Subcutaneous abdominal adipose tissue (tissue), 5 donors: ENCODE data around the gene SMARCAL1.
A peak's percentile ranks its signal among the peaks of the same experiment; 100 is the strongest.

Source experiments
- H3K27ac ChIP-seq: one replicate; pipeline ENCODE4 v1.7.0; 2013; ENCODE audit warnings: low read depth, mild to moderate bottlenecking, inconsistent platforms, low read length, moderate library complexity
- H3K27me3 ChIP-seq, 5 donors: one replicate each; pipeline ENCODE4 v1.7.0; 2013; ENCODE audit warnings: low read length in 5 of 5, inconsistent platforms in 1 of 5; ENCODE audit not compliant: control insufficient read depth in 5 of 5, insufficient read depth in 4 of 5
- H3K36me3 ChIP-seq, 5 donors: one replicate each; pipeline ENCODE4 v1.7.0; 2013; ENCODE audit warnings: low read length in 5 of 5; ENCODE audit not compliant: control insufficient read depth in 5 of 5, insufficient read depth in 5 of 5
- H3K4me1 ChIP-seq, 5 donors: one replicate each; pipeline ENCODE4 v1.7.0; 2013; ENCODE audit warnings: low read length in 5 of 5, mild to moderate bottlenecking in 3 of 5, moderate library complexity in 1 of 5; ENCODE audit not compliant: control insufficient read depth in 5 of 5, insufficient read depth in 5 of 5
- H3K4me3 ChIP-seq, 5 donors: one replicate each; pipeline ENCODE4 v1.7.0; 2013; ENCODE audit warnings: low read length in 5 of 5, low read depth in 1 of 5
- H3K9ac ChIP-seq, 5 donors: one replicate each; pipeline ENCODE4 v1.7.0; 2013; ENCODE audit warnings: low read length in 5 of 5, mild to moderate bottlenecking in 4 of 5, moderate library complexity in 3 of 5
- H3K9me3 ChIP-seq, 5 donors: one replicate each; pipeline ENCODE4 v1.7.0; 2013; ENCODE audit warnings: low read length in 5 of 5; ENCODE audit not compliant: control insufficient read depth in 5 of 5
- donor health status: healthy.
- donor health status: healthy.
- donor health status: healthy.
- donor health status: healthy.
- donor health status: healthy.

SMARCAL1 gene

DNA sequence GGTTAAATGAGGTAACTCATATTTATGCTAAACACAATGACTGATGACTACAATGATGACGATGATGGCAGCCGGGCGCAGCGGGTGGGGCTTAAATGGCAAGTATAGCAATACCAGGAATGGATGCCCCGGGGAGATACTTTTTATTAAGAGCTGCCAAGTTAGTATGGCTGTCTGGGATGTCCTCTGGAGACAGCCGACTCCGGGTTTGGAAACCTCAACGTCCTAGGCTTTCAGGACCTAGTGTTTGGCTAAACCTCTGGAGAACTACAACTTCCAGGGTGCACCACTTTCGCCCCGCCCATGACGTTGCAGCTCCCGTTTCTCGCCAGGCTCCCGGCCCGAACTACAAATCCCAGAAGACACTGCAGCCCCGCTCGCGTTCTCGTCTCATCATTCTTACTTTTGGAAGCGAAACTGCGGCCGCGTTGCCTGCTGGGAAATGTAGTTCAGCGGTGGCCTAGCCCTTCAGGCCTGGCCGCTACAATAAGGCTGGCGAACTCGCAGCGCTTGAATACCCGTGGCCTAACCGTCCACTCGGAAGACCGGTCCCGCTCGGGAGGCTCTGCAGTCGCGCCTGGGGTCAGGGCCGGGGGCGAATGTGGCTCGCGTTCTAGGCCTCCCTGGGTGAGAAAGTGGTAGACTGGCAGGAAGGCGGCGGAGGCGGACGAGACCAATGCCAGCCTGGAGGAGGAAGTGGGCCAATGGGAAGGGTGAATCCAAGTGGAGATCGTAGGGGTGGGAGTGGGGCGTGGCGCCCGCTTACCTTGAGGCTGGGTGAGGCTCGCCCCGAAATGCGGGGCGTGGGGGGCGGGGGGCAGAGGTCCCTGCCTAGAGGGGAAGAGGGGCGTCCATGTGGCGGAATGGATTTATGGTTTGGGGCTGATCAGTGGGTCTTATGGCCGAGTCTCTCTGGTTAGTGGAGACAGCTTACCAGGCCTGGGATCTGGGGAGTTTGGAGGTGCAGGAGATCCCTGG lies at the start of gene SMARCAL1:
TSS of gene SMARCAL1 (plus strand) at position 463 of the 978 bp plus-strand sequence. CDS start 2,221 bp downstream, outside the sequence.
- H3K27ac ChIP-seq: peak within 1 kb of the TSS; percentile 95
- H3K4me1 ChIP-seq: peaks cover 0 to 15% (median 11%) of the 10 kb centered on the region in 5 donors
- H3K9ac ChIP-seq: peak within 1 kb of the TSS; percentile 41 to 97 (median 93)
- peaks cover 4 to 25% (median 21%) of the 10 kb centered on the region in 5 donors for H3K36me3 ChIP-seq
- H3K4me3 ChIP-seq: peak within 1 kb of the TSS; percentile 81 to 97 (median 94)
- H3K9me3 ChIP-seq: no peaks in the 10 kb centered on the region
- H3K27me3 ChIP-seq: no peaks in the 10 kb centered on the region

DNA sequence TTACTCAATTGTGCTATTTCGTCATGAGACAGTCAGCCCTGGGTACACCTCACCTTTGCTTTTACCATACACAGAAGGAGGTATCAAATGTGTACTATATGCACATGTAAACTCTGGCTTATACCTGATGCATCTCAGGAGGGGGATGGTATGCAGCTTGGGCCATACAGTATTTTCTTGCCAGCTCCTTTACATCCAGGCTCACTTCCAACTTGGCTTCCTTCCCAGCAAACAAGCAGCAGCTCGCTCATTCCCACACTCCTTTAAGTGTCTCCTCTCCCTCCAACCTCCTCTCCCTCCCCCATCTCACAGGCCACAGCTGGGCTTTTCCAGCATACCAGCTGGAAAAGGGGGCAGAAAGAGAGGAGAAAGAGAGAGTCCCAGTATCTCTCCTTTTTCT lies 49.6 kb upstream of the SMARCAL1 start:
- H3K4me3 ChIP-seq: no peak overlapping the region
- H3K36me3 ChIP-seq: no peaks in the 10 kb centered on the region
- H3K9me3 ChIP-seq: peaks cover 0 to 4% (median 0%) of the 10 kb centered on the region in 5 donors
- H3K27me3 ChIP-seq: peaks cover 4 to 17% (median 7%) of the 10 kb centered on the region in 5 donors
- H3K27ac ChIP-seq: no peak overlapping the region
- no peaks in the 10 kb centered on the region for H3K4me1 ChIP-seq
- H3K9ac ChIP-seq: no peak overlapping the region

DNA sequence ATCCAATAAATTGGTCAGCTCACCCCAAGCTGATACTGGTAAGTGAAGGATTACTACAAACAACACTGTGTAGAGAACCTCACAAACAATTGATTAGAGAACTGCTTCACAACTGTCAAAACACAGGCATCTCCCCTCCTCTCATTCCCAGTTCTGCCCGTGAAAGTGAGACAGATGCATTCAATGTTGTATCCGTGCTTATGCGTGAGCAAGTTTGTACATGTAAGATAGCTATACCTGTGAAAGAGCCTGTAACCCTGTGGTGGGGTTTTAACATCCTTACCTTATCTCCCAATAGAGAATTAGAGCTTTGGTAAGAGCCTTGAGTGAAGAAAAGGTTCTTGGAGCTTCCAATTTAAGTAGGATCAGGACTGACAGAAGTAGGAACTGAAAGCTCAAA lies 49.1 kb upstream of the SMARCAL1 start:
- Histone ChIP-seq H3K27me3 (peaks cover 4 to 14% (median 6%) of the 10 kb centered on the region in 5 donors), H3K9me3 (peaks cover 0 to 4% (median 0%) of the 10 kb centered on the region in 5 donors), H3K27ac (no peak overlapping the region), H3K36me3 (no peaks in the 10 kb centered on the region), H3K9ac (no peak overlapping the region), H3K4me3 (no peak overlapping the region), H3K4me1 (no peaks in the 10 kb centered on the region)

DNA sequence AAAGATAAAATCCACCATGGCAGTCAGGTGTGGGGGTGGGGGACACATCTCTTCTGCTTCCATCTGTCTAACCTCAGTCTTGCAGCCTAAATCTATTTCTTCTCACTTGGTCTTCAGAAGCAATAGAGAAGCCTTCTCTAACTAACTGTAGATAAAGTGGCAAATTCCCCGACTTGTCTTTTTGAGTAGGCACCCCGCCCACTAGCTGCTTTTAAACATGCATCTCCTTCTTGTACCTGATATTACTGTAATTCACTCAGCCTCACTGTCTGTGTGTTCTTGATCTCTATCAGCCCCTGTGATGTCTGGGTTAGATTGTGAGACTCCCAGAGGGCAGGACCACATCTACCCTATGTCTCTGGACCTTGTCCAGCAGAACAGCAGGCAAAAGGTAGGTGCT lies 46.8 kb upstream of the SMARCAL1 start:
- Histone ChIP-seq H3K27me3 (peaks cover 10 to 30% (median 11%) of the 10 kb centered on the region in 5 donors), H3K36me3 (no peaks in the 10 kb centered on the region), H3K9ac (no peak overlapping the region), H3K4me1 (no peaks in the 10 kb centered on the region), H3K4me3 (no peak overlapping the region), H3K9me3 (no peaks in the 10 kb centered on the region), H3K27ac (no peak overlapping the region)

DNA sequence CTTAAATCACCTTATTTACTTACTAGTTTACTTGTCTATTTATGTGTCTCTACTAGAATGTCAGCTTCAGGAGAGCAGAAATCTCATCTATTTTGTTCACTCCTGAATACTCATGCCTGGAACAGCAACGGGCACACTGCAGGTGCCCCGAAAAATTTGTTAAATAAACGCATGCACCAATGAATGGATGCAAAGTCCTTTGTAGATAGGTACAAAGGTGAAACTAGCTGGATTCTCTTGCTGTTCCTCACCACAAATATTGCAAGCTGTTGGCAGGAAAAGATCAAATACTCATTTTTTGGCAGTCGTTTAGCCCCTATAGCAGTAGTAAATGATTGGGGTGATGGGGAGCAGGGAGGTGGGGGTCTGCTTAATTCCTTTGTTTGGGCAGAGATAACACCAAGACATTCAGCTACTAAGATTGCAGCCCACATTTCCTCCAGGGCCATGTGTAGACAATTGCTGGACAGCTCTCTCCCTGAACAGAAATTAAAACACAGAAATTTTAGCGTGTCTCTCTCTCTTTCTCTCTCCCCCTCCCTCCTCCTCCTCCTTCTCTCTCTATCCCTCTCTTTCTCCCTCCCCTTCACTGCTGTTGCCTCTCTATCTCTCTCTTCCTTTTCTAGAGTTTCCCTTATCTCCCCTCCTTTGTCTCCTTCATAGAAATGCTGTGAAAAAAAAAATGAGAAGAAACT lies 45.4 kb upstream of the SMARCAL1 start:
- H3K4me3 ChIP-seq: no peak overlapping the region
- H3K9me3 ChIP-seq: no peaks in the 10 kb centered on the region
- no peaks in the 10 kb centered on the region for H3K36me3 ChIP-seq
- H3K27ac ChIP-seq: no peak overlapping the region
- H3K4me1 ChIP-seq: peaks cover 0 to 10% (median 3%) of the 10 kb centered on the region in 5 donors
- H3K9ac ChIP-seq: no peak overlapping the region
- H3K27me3 ChIP-seq: peaks cover 18 to 43% (median 22%) of the 10 kb centered on the region in 5 donors

DNA sequence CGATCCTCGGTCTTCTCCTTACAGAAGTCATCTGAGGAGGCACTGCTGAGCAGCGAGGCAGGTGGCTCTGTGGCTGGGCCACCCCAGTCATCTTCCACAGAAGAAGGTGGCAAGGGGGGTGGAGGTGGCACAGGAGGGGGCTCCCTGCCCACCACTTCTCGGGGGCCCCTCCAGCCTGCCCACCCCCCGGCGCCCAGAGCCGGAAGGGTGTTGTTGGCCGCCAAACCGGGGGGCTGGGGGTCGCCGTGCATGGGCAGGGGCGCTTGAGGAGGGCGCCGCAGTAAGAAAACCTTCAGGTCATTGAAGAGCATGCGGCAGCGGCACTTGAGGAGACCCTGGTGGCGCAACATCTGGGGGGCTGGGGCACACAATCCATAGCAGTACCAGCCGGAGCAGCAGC lies 42.5 kb upstream of the SMARCAL1 start:
- peaks cover 21 to 55% (median 29%) of the 10 kb centered on the region in 5 donors for H3K27me3 ChIP-seq
- no peak overlapping the region for H3K9ac ChIP-seq
- no peak overlapping the region for H3K4me3 ChIP-seq
- H3K36me3 ChIP-seq: no peaks in the 10 kb centered on the region
- H3K27ac ChIP-seq: no peak overlapping the region
- H3K4me1 ChIP-seq: peaks cover 0 to 18% (median 8%) of the 10 kb centered on the region in 5 donors
- H3K9me3 ChIP-seq: no peaks in the 10 kb centered on the region

DNA sequence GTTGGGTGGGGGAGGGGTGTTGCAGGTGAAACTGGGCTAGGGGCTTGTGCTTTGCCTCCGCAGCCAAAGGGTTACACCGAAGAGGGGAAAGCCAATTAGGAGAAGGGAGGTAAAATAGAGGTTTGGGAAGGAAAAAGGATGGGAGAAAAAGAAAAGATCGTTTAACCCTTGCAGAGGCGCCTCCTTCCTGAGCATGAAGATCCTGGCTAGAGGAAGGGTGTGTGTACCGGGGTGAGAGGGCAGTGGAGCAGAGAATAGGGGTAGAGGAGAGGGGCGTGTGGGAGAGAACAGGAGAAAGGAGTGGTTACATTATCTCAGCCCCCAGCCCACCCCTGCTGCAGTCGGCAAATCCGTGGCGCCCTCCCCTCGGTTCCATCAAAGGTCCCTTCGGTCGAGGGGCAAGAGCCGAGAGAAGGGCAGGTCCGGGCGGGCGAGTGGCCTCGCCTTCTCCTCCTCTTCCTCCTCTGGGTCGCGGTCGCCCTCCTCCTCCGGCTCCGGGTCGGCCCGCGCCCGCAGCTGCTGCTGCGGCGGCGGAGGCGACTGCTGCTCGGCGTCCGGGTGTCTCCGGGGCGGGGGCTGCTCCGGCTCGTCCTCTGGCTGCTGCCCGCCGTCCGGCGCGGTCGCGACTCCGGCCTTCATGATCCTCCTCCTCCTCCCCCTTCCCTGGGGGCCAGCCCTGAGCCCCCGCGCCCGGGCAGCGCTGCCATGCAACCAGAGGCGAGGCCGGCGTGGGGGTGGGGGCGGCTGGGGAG lies 41.1 kb upstream of the SMARCAL1 start:
- peaks cover 21 to 55% (median 29%) of the 10 kb centered on the region in 5 donors for H3K27me3 ChIP-seq
- H3K4me1 ChIP-seq: peaks cover 0 to 18% (median 8%) of the 10 kb centered on the region in 5 donors
- no peak overlapping the region for H3K9ac ChIP-seq
- H3K36me3 ChIP-seq: no peaks in the 10 kb centered on the region
- H3K27ac ChIP-seq: no peak overlapping the region
- no peaks in the 10 kb centered on the region for H3K9me3 ChIP-seq
- H3K4me3 ChIP-seq: no peak overlapping the region

DNA sequence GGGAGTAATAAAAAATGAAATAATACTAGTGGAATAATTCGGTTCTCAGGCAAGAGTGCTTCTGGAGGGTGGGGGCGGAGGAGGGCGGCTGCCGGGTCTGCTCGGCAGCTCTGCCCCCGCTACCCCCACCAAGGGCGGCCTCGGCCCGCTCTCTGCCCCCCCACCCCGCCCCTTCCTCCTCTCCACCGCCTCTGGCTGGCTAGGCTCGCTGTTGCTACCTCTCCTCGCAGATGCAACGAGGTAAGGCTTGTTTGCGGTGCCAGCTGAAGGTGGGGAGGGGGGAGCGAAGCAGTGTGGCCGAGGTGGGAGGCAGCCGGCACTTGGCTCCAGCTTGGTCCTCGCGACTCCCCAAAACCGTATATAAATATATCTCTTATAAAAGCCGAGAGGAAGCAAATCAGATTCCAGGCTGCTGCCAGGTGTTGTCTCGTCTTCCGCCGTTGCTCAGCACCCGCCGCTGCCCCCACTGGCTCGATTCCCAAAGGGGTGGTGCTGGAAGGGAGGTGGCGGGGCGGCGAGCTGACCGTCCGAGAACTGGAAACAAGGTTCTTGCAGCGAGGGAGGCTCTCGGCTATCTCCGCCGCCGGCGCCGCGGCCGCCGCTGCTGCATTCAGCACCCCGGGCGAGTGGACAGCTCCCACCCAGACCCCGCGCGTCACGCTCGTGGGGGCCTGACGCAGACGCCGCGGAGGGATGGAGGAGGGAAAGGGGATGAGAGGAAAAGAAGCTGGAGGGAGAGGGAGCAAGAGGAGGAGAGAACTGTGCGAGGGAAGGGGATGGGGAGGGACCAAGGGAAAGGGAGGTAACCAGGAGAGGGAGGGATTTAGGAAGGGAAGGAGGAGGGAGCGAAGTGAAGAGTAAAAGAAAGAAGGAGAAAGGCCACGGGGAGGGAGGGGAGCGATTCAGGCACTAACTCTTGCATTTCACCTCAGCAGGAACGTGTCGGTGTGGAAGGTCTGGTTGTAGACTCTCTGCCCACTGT lies 40.3 kb upstream of the SMARCAL1 start, which contains the start of gene MARCHF4:
TSS of gene MARCHF4 (minus strand) at position 763 of the 982 bp plus-strand sequence. CDS start 2,223 bp downstream, outside the sequence.
- Histone ChIP-seq H3K9ac (no peak within 1 kb of the TSS), H3K9me3 (no peaks in the 10 kb centered on the region), H3K27me3 (peaks cover 21 to 48% (median 29%) of the 10 kb centered on the region in 5 donors), H3K4me3 (peak within 1 kb of the TSS in 4 of 5 donors; percentile 11 to 43 (median 28)), H3K4me1 (peaks cover 0 to 18% (median 8%) of the 10 kb centered on the region in 5 donors), H3K36me3 (no peaks in the 10 kb centered on the region), H3K27ac (no peak within 1 kb of the TSS)
